Endothelial cell of umbilical vein (primary cell): ENCODE results near the gene RAB6C. TPM values are rescaled to one million over a fixed set of nuclear protein-coding genes. Genes with fewer than 3 reads are reported as not detected.
A peak's percentile ranks its signal among the peaks of the same experiment; 100 is the strongest.
"Not testable (repeated sequence)": the region's sequence is repeated elsewhere in the genome, so short reads cannot be mapped to it uniquely, and the experiment has no call there.

Experiments
- BruUV-seq: library from RNA; stranded (reverse); fragments of 400-500 nt; replicated peaks from 2 replicates; lab custom pipeline; 2021; lab: Mats Ljungman, UMichigan
- CTCF ChIA-PET: fragments of 300-600, 350-600 bp; sonication (Branson Sonifier 250); formaldehyde crosslinking; loops from one replicate; lab custom pipeline; 2021; ENCODE audit warnings: antibody characterized with exemption, inconsistent platforms; lab: Charles Lee
- POLR2A ChIA-PET: fragments of 300-600, 350-600 bp; sonication (Branson Sonifier 250); formaldehyde crosslinking; loops from one replicate; lab custom pipeline; 2021; ENCODE audit warnings: antibody characterized with exemption, inconsistent platforms; lab: Charles Lee
- DNase-seq: peaks from one replicate; pipeline ENCODE4 v3.0.0-alpha.2; 2011; ENCODE audit warnings: low read depth, low spot score
- FAIRE-seq: peaks from 2 replicates; lab custom pipeline; 2011; peaks lifted over from hg19 to GRCh38; lab: Jason Lieb, UNC
- H2AFZ ChIP-seq: 2 replicates; pipeline ENCODE4 v1.6.0; 2012; ENCODE audit warnings: low read depth, low read length, control low read depth, inconsistent platforms
- H3K27ac ChIP-seq: 2 replicates; pipeline ENCODE4 v1.5.1; 2011; ENCODE audit warnings: low read depth, mild to moderate bottlenecking, control low read depth, low read length, moderate library complexity; ENCODE audit not compliant: insufficient read depth
- H3K27me3 ChIP-seq, 2 experiments: 2 replicates each; pipeline versions ENCODE4 v1.6.0 to v1.6.1; 2011; ENCODE audit warnings: low read length in 2 of 2, mixed read lengths in 1 of 2; ENCODE audit not compliant: control insufficient read depth in 2 of 2, insufficient read depth in 2 of 2
- H3K36me3 ChIP-seq, 2 experiments: 2 replicates in 1 of 2; 3 replicates in 1 of 2; pipeline ENCODE4 v1.5.1; 2011; ENCODE audit warnings: low read length in 2 of 2, mild to moderate bottlenecking in 1 of 2, moderate library complexity in 1 of 2; ENCODE audit not compliant: control insufficient read depth in 2 of 2, insufficient read depth in 2 of 2; ENCODE audit errors: extremely low read depth in 1 of 2
- H3K4me1 ChIP-seq: 3 replicates; pipeline ENCODE4 v1.5.1; 2011; ENCODE audit warnings: mild to moderate bottlenecking, low read length; ENCODE audit not compliant: control insufficient read depth, insufficient read depth; ENCODE audit errors: extremely low read depth
- H3K4me2 ChIP-seq: 2 replicates; pipeline ENCODE4 v1.6.1; 2011; ENCODE audit warnings: low read length, control low read depth, mixed read lengths; ENCODE audit not compliant: insufficient read depth
- H3K4me3 ChIP-seq, 3 experiments: fragments of 200-600 bp in 1 of 3; sonication (generic), shearing (Covaris generic) in 1 of 3; replicated peaks in 1 of 3; 2 replicates each; pipeline ENCODE4 v1.5.1; 2011 to 2016; ENCODE audit warnings: control low read depth in 3 of 3, low read length in 3 of 3, mild to moderate bottlenecking in 2 of 3, inconsistent platforms in 1 of 3, low read depth in 1 of 3, moderate library complexity in 1 of 3; ENCODE audit not compliant: insufficient read depth in 1 of 3
- H3K79me2 ChIP-seq: 2 replicates; pipeline ENCODE4 v1.6.0; 2012; ENCODE audit warnings: low read length, inconsistent platforms; ENCODE audit not compliant: control insufficient read depth, insufficient read depth
- H3K9ac ChIP-seq: replicated peaks from 2 replicates; pipeline ENCODE3; 2011; ENCODE audit warnings: low read length, control low read depth; ENCODE audit not compliant: insufficient read depth; ENCODE audit errors: extremely low read depth
- H3K9me1 ChIP-seq: replicated peaks from 3 replicates; pipeline ENCODE4 v1.6.0; 2011; ENCODE audit warnings: mild to moderate bottlenecking, low read length; ENCODE audit not compliant: control insufficient read depth, insufficient read depth; ENCODE audit errors: extremely low read depth
- H3K9me3 ChIP-seq: replicated peaks from 2 replicates; pipeline ENCODE4 v1.5.1; 2012; ENCODE audit warnings: low read length, inconsistent platforms; ENCODE audit not compliant: control insufficient read depth, insufficient read depth
- H4K20me1 ChIP-seq: replicated peaks from 2 replicates; pipeline ENCODE3; 2011; ENCODE audit warnings: mild to moderate bottlenecking, low read length; ENCODE audit not compliant: control insufficient read depth, insufficient read depth; ENCODE audit errors: extremely low read depth
- dilution Hi-C: fragments of 300-500 bp; cut with MboI; formaldehyde crosslinking; loops from one replicate; pipeline ENCODE4 v1.15.0; 2019; ENCODE audit warnings: low sequenced_read_pairs; ENCODE audit not compliant: extremely low pct_ligation_motif_present
- intact Hi-C: fragments of 100-400 bp; cut with micrococcal nuclease; formaldehyde crosslinking; loops from one replicate; pipeline ENCODE4 v1.10.0; 2022
- polyA plus RNA-seq, 4 experiments: library from polyadenylated mRNA; depleted of rRNA in 3 of 4; stranded (reverse) in 3 of 4; unstranded in 1 of 4; fragments of >200 nt; gene quantifications; 2 replicates each; pipeline versions ENCODE4 v1.2.1 to v1.2.3, GENCODE V29; 2011 to 2012; ENCODE audit warnings: missing spikeins in 1 of 4
- total RNA-seq: library from RNA; stranded (reverse); gene quantifications from 2 replicates; pipeline ENCODE4 v1.2.3, GENCODE V29; 2021
- TF ChIP-seq, protein P1 (sequence below), 2 donors: IDR thresholded peaks; 1 replicate in 1 of 2; 2 replicates in 1 of 2; pipeline ENCODE4 v1.5.1; 2011; ENCODE audit warnings: low read length in 2 of 2, mild to moderate bottlenecking in 2 of 2, moderate library complexity in 2 of 2, control low read depth in 1 of 2, inconsistent platforms in 1 of 2, low read depth in 1 of 2; ENCODE audit not compliant: insufficient read depth in 1 of 2; ENCODE audit errors: extremely low read depth in 1 of 2
- TF ChIP-seq, protein P2 (sequence below): IDR thresholded peaks from 2 replicates; pipeline ENCODE4 v1.6.1; 2011; ENCODE audit not compliant: insufficient read depth, insufficient read length

RAB6C gene
- total and polyA plus RNA-seq, 2 donors (not counting 3 experiments of a cell fraction or from before 2014, with no cell fraction given) = not detected

DNA sequence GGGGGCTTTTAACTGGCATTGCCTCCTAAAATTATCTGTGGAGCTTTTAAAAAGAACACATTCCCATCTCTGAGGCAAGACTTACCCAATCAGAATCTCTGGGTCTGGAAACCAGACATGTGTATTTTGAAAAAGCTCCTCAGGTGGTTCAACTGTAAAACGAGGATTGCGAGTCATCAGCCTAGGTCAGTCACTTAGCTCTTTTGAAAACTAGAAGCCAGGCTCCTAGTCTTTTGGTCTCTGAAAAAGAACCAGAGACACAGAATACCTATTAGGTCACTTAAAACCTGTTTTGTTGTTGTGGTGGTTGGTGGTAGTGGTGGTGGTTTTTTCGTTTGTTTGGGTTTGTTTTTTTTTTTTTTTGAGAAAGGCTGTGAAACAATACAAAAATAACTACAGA is 2.5 kb upstream of the RAB6C start:
- POLR2A ChIA-PET, H3K27ac ChIP-seq, CTCF ChIA-PET, H3K9me3 ChIP-seq, H3K4me1 ChIP-seq, H3K4me2 ChIP-seq, dilution Hi-C loops, H2AFZ ChIP-seq, H3K9me1 ChIP-seq, H3K9ac ChIP-seq, H4K20me1 ChIP-seq, H3K4me3 ChIP-seq, H3K79me2 ChIP-seq, DNase-seq, intact Hi-C loops, FAIRE-seq, BruUV-seq, H3K36me3 ChIP-seq: not testable (repeated sequence)
- H3K27me3 ChIP-seq = peaks cover 7 to 11% of the 10 kb centered on the region in 2 experiments

DNA sequence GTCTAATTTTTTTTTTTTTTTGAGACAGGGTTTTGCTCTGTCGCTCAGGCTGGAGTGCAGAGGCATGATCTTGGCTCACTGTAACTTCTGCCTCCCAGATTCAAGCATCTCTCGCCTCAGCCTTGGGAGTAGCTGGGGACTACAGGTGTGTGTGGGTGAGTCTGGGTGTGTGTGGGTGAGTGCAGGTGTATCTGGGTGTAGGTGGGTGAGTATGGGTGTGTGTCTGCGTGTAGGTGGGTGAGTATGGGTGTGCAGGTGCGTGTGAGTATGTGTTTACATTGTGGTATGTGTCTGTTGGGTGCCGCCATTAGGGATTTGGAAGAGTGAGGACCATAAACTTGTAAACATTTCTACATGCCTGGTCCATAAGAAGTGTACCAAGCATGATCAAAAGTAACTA is 1.5 kb upstream of the RAB6C start:
- H3K4me3 ChIP-seq = no peak overlapping the region
- H3K9me3 ChIP-seq = no peaks in the 10 kb centered on the region
- H4K20me1 ChIP-seq = no peaks in the 10 kb centered on the region
- no peak overlapping the region for H3K27ac ChIP-seq
- intact Hi-C loops = no loop called here
- H2AFZ ChIP-seq = no peak overlapping the region
- DNase-seq = no peak
- no peaks in the 10 kb centered on the region for H3K4me1 ChIP-seq
- ChIA-PET CTCF (no interaction called here), POLR2A (no interaction called here)
- TF ChIP-seq, protein P1, sequence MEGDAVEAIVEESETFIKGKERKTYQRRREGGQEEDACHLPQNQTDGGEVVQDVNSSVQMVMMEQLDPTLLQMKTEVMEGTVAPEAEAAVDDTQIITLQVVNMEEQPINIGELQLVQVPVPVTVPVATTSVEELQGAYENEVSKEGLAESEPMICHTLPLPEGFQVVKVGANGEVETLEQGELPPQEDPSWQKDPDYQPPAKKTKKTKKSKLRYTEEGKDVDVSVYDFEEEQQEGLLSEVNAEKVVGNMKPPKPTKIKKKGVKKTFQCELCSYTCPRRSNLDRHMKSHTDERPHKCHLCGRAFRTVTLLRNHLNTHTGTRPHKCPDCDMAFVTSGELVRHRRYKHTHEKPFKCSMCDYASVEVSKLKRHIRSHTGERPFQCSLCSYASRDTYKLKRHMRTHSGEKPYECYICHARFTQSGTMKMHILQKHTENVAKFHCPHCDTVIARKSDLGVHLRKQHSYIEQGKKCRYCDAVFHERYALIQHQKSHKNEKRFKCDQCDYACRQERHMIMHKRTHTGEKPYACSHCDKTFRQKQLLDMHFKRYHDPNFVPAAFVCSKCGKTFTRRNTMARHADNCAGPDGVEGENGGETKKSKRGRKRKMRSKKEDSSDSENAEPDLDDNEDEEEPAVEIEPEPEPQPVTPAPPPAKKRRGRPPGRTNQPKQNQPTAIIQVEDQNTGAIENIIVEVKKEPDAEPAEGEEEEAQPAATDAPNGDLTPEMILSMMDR (IDR thresholded peaks at IDR 0.05; ENCODE audit: extremely low read depth in 1 of 2, insufficient read depth in 1 of 2, low read depth in 1 of 2, low read length in 2 of 2) = no peak
- TF ChIP-seq, protein P2, sequence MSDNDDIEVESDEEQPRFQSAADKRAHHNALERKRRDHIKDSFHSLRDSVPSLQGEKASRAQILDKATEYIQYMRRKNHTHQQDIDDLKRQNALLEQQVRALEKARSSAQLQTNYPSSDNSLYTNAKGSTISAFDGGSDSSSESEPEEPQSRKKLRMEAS = no peak
- dilution Hi-C loops = no loop called here
- no peaks in the 10 kb centered on the region for H3K79me2 ChIP-seq
- no peaks in the 10 kb centered on the region for H3K36me3 ChIP-seq
- no peak overlapping the region for H3K9ac ChIP-seq
- no peaks in the 10 kb centered on the region for H3K9me1 ChIP-seq
- no TSS peak for BruUV-seq
- no peak overlapping the region for H3K4me2 ChIP-seq
- FAIRE-seq = no peak
- H3K27me3 ChIP-seq = peaks cover 7 to 11% of the 10 kb centered on the region in 2 experiments

DNA sequence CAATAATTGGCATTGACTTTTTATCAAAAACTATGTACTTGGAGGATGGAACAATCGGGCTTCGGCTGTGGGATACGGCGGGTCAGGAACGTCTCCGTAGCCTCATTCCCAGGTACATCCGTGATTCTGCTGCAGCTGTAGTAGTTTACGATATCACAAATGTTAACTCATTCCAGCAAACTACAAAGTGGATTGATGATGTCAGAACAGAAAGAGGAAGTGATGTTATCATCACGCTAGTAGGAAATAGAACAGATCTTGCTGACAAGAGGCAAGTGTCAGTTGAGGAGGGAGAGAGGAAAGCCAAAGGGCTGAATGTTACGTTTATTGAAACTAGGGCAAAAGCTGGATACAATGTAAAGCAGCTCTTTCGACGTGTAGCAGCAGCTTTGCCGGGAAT is 780 bp downstream of the RAB6C start:
- CTCF ChIA-PET, POLR2A ChIA-PET, dilution Hi-C loops, H3K9ac ChIP-seq, H3K36me3 ChIP-seq, intact Hi-C loops, BruUV-seq, H3K27ac ChIP-seq, DNase-seq, H3K4me1 ChIP-seq, H3K79me2 ChIP-seq, H3K9me3 ChIP-seq, H3K9me1 ChIP-seq, H2AFZ ChIP-seq, H4K20me1 ChIP-seq, H3K4me3 ChIP-seq, H3K4me2 ChIP-seq: not testable (repeated sequence)
- H3K27me3 ChIP-seq = peaks cover 7 to 11% of the 10 kb centered on the region in 2 experiments
- FAIRE-seq = peak; percentile 64
